ENCODE results near the gene GJB3.

The GJB3 gene

GRCh38 chr1:34754964-34755637, 25.9 kb upstream of the GJB3 start, which contains the start of gene GJB5:
GJB5 (plus strand) TSS chr1:34755047; CDS start chr1:34757331, 2,284 bp downstream.
- Histone ChIP-seq H3K4me3 (ENCODE audit: low read depth in 1 of 2, low read length in 1 of 2) (no peak within 1 kb of the TSS), H3K9me3 (no peaks in the 10 kb centered on the region), H3K4me1 (ENCODE audit: control insufficient read depth in 1 of 2, insufficient read depth in 1 of 2, low read depth in 1 of 2, low read length in 1 of 2) (no peaks in the 10 kb centered on the region), H3K27me3 (peaks cover 3% of the 10 kb centered on the region), H3K27ac (no peak within 1 kb of the TSS), H3K36me3 (no peaks in the 10 kb centered on the region)
- no peak for TF ChIP-seq CTCF (IDR thresholded peaks at IDR 0.05)

DNA sequence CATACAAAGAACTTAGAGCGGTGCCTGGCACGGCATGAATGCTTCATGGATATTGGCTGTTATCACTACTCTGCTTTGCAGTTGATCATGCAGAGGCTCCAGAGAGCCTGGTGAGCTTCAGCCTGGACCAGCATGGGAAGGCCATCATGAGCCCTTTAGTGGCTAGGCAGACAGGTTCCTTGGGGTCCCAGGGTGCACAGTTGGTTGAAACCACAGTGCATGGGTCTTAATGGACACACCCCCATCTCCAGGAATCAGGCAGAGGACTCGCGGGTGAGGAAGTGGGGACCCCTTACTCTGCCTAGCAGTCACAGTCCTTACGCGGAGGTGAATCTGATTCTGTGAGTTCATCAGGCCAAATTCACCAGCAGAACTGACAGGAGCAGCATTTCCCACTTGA, 25.1 kb upstream of the GJB3 start:
- H3K4me3 ChIP-seq (ENCODE audit: low read depth in 1 of 2, low read length in 1 of 2), result no peak overlapping the region

GRCh38 chr1:34757386-34757785, 23.6 kb upstream of the GJB3 start:
- Histone ChIP-seq H3K27me3 (no peaks in the 10 kb centered on the region), H3K4me1 (ENCODE audit: control insufficient read depth in 1 of 2, insufficient read depth in 1 of 2, low read depth in 1 of 2, low read length in 1 of 2) (no peaks in the 10 kb centered on the region), H3K9me3 (no peaks in the 10 kb centered on the region), H3K27ac (no peak overlapping the region), H3K4me3 (ENCODE audit: low read depth in 1 of 2, low read length in 1 of 2) (no peak overlapping the region), H3K36me3 (no peaks in the 10 kb centered on the region)
- TF ChIP-seq CTCF (IDR thresholded peaks at IDR 0.05), result no peak

More for the DNA sequence above, 25.1 kb upstream of the GJB3 start:
- Histone ChIP-seq H3K27ac (no peak overlapping the region), H3K4me1 (ENCODE audit: control insufficient read depth in 1 of 2, insufficient read depth in 1 of 2, low read depth in 1 of 2, low read length in 1 of 2) (no peaks in the 10 kb centered on the region), H3K27me3 (no peaks in the 10 kb centered on the region), H3K36me3 (no peaks in the 10 kb centered on the region), H3K9me3 (no peaks in the 10 kb centered on the region)
- TF ChIP-seq CTCF (IDR thresholded peaks at IDR 0.05), result no peak

- no peak for TF ChIP-seq CTCF (IDR thresholded peaks at IDR 0.05)
- H3K4me3 ChIP-seq (ENCODE audit: low read depth in 1 of 2, low read length in 1 of 2), result no peak overlapping the region
- H3K9me3 ChIP-seq, result no peaks in the 10 kb centered on the region
- H3K27me3 ChIP-seq, result no peaks in the 10 kb centered on the region
- no peak overlapping the region for H3K27ac ChIP-seq
- no peaks in the 10 kb centered on the region for H3K36me3 ChIP-seq
- no peaks in the 10 kb centered on the region for H3K4me1 ChIP-seq (ENCODE audit: control insufficient read depth in 1 of 2, insufficient read depth in 1 of 2, low read depth in 1 of 2, low read length in 1 of 2)
These were observed 22.3 kb upstream of the GJB3 start for GRCh38 chr1:34758751-34759150.

- Histone ChIP-seq H3K9me3 (no peaks in the 10 kb centered on the region), H3K4me1 (ENCODE audit: control insufficient read depth in 1 of 2, insufficient read depth in 1 of 2, low read depth in 1 of 2, low read length in 1 of 2) (no peaks in the 10 kb centered on the region), H3K27me3 (no peaks in the 10 kb centered on the region), H3K4me3 (ENCODE audit: low read depth in 1 of 2, low read length in 1 of 2) (no peak within 1 kb of the TSS), H3K27ac (no peak within 1 kb of the TSS), H3K36me3 (no peaks in the 10 kb centered on the region)
- no peak for TF ChIP-seq CTCF (IDR thresholded peaks at IDR 0.05)
These were observed 21.3 kb upstream of the GJB3 start, which contains the start of gene GJB4 for GRCh38 chr1:34759503-34760357. GJB4 (plus strand) TSS chr1:34759740; CDS start chr1:34761255, 1,515 bp downstream.
